GM19328 (cell line): ENCODE measurements around the gene TEAD3.
A peak's percentile ranks its signal among the peaks of the same experiment; 100 is the strongest.
"Not testable (repeated sequence)": the region's sequence is repeated elsewhere in the genome, so short reads cannot be mapped to it uniquely, and the experiment has no call there.

Experiments
- ATAC-seq: cut with Tn5 transposase; IDR thresholded peaks from one replicate; pipeline ENCODE4 v1.9.1; 2021; ENCODE audit warnings: mild to moderate bottlenecking, moderate library complexity; ENCODE audit not compliant: unreplicated experiment

Gene TEAD3

GRCh38 chr6:35452183-35453090 lies 44.4 kb downstream of the TEAD3 start, which contains the start of gene FANCE:
FANCE (plus strand) TSS chr6:35452338; CDS start chr6:35452546, 208 bp downstream.
- ATAC-seq: peak; percentile 88

GRCh38 chr6:35451354-35452182 lies 45.3 kb downstream of the TEAD3 start:
- no peak for ATAC-seq

GRCh38 chr6:35449287-35449881 lies 47.5 kb downstream of the TEAD3 start:
- no peak for ATAC-seq

GRCh38 chr6:35448191-35448590 lies 48.7 kb downstream of the TEAD3 start:
- ATAC-seq: no peak

- no peak for ATAC-seq
Observed at GRCh38 chr6:35445691-35446090, 51.2 kb downstream of the TEAD3 start.

- ATAC-seq: no peak
Observed at GRCh38 chr6:35443341-35444030, 53.4 kb downstream of the TEAD3 start.

- ATAC-seq: no peak
Observed at GRCh38 chr6:35442693-35443092, 54.2 kb downstream of the TEAD3 start.

GRCh38 chr6:35441642-35442041 lies 55.2 kb downstream of the TEAD3 start:
- ATAC-seq: no peak

GRCh38 chr6:35441205-35441604 lies 55.7 kb downstream of the TEAD3 start:
- no peak for ATAC-seq

- ATAC-seq: no peak
Observed at GRCh38 chr6:35439308-35439707, 57.6 kb downstream of the TEAD3 start.

- ATAC-seq: not testable (repeated sequence)
Observed at GRCh38 chr6:35438378-35439065, 58.4 kb downstream of the TEAD3 start.

- no peak for ATAC-seq
Observed at GRCh38 chr6:35436071-35436857, 60.6 kb downstream of the TEAD3 start.

GRCh38 chr6:35435074-35435837 lies 61.6 kb downstream of the TEAD3 start:
- no peak for ATAC-seq

- ATAC-seq: not testable (repeated sequence)
Observed at GRCh38 chr6:35432702-35433101, 64.2 kb downstream of the TEAD3 start.

- ATAC-seq: no peak
Observed at GRCh38 chr6:35432291-35432690, 64.6 kb downstream of the TEAD3 start.

GRCh38 chr6:35429463-35429862 lies 67.4 kb downstream of the TEAD3 start:
- no peak for ATAC-seq

- no peak for ATAC-seq
Observed at GRCh38 chr6:35428421-35429149, 68.3 kb downstream of the TEAD3 start.

- no peak for ATAC-seq
Observed at GRCh38 chr6:35427851-35428321, 69.0 kb downstream of the TEAD3 start.
